Neuron (in vitro differentiated cells): ENCODE data around the gene BRD3OS.

Source experiments
- H2AFZ ChIP-seq: one replicate; pipeline ENCODE4 v1.6.1; 2013; ENCODE audit warnings: low read depth, mild to moderate bottlenecking, inconsistent platforms, low read length, moderate library complexity
- H3K27me3 ChIP-seq: one replicate; pipeline ENCODE4 v1.6.1; 2013; ENCODE audit warnings: low read length; ENCODE audit not compliant: insufficient read depth
- H3K36me3 ChIP-seq: one replicate; pipeline ENCODE4 v1.6.1; 2013; ENCODE audit warnings: low read length; ENCODE audit not compliant: insufficient read depth
- H3K4me1 ChIP-seq: one replicate; pipeline ENCODE4 v1.6.1; 2013; ENCODE audit warnings: low read length; ENCODE audit not compliant: insufficient read depth
- H3K4me3 ChIP-seq: 2 replicates; pipeline ENCODE4 v1.5.1; 2013; ENCODE audit warnings: mild to moderate bottlenecking, low read length, moderate library complexity
- H3K9me3 ChIP-seq: one replicate; pipeline ENCODE4 v1.6.1; 2013; ENCODE audit warnings: low read length

BRD3OS gene

GRCh38 chr9:134057751-134058701 lies 32.7 kb downstream of the BRD3OS start:
- H3K4me1 ChIP-seq, result peaks cover 11% of the 10 kb centered on the region
- H3K27me3 ChIP-seq, result no peaks in the 10 kb centered on the region
- peaks cover 10% of the 10 kb centered on the region for H3K36me3 ChIP-seq
- H3K4me3 ChIP-seq, result no peak overlapping the region
- H3K9me3 ChIP-seq, result no peaks in the 10 kb centered on the region
- H2AFZ ChIP-seq, result no peak overlapping the region

DNA sequence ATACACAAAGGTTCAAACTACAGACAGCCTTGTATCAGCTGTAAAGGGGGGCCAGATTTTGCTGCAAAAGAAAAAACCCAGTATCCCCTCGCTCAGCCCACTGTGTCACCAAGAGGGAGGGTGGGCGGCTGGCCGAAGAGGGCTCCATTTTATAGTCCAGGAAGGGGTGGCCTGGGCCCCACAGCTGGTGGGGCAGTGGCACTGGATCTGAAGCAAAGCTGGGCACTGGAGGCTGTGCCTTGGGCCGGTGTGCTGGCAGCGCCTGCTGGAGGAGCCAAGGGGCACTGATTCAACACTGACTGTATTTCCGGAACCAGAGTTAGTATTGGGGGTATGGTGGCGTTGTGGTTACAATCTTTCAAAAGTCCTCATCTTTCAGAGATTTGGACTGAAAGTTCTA lies 33.4 kb downstream of the BRD3OS start:
- H2AFZ ChIP-seq, result no peak overlapping the region
- H3K27me3 ChIP-seq, result no peaks in the 10 kb centered on the region
- H3K4me1 ChIP-seq, result peaks cover 14% of the 10 kb centered on the region
- peaks cover 9% of the 10 kb centered on the region for H3K36me3 ChIP-seq
- H3K4me3 ChIP-seq, result no peak overlapping the region
- no peaks in the 10 kb centered on the region for H3K9me3 ChIP-seq

DNA sequence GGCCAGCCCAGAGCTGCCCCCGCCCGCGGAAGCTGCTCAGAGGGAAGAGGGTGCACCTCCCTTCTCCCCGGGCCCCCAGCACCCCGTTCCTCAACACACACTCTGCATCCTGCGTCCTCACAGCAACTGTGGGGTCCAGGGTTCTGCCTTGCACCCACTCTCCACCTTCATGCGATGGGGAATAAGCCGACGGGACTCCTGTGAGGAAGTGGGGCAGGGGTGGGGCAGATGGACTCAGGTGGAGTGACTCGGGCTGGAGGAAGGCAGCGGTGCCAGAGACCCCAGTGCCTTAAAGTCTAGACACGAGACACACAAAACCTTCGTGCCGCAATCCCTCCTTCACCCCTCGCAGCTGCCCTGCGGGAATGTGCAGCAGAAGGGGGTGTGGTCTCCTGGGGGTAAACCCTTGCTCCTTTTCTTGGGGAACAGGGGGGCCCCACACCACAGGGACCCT lies 33.9 kb downstream of the BRD3OS start:
- H3K4me1 ChIP-seq, result peaks cover 14% of the 10 kb centered on the region
- no peak overlapping the region for H3K4me3 ChIP-seq

DNA sequence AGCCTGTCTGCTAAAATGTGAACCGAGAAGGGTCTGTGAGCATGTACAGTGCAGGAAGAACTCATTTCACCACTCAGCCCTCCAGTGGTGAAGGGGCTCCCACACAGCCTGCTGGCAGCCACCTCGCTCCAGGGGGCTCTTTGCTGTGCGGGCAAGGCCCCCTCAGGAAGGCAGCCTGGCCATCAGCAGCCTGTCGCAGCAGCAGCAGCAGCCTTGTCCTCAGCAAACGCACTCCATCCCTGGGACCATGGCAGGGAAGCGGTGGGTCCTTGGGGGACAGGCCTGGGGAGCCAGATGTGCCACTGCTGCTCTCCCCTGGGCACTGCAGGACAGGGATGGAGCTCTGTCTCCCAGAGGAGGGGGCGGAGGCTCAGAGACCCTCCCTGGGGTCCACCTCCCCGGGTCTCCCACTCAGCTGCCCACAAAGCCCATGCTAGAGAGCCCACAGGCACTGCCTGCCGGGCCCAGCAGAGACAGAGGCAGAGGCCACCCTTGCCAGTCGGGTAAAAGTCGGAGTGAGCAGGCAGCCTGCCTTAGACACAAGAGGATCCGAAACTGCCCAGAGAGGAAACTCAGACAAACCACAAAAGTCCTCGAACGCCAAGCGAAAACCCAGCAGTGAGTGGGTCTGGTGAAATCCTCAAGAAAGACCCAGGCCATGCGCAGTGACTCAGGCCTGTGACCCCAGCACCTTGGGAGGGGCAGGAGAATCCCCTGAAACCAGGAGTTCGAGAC lies 34.5 kb downstream of the BRD3OS start:
- Histone ChIP-seq H2AFZ (no peak overlapping the region), H3K4me3 (no peak overlapping the region), H3K36me3 (peaks cover 6% of the 10 kb centered on the region), H3K4me1 (peaks cover 14% of the 10 kb centered on the region), H3K27me3 (no peaks in the 10 kb centered on the region), H3K9me3 (no peaks in the 10 kb centered on the region)

More for the DNA sequence above, 33.9 kb downstream of the BRD3OS start:
- H3K9me3 ChIP-seq, result no peaks in the 10 kb centered on the region
- H3K27me3 ChIP-seq, result no peaks in the 10 kb centered on the region
- H3K36me3 ChIP-seq, result peaks cover 6% of the 10 kb centered on the region
- no peak overlapping the region for H2AFZ ChIP-seq

GRCh38 chr9:134060546-134060945 lies 35.3 kb downstream of the BRD3OS start:
- Histone ChIP-seq H2AFZ (no peak overlapping the region), H3K4me3 (no peak overlapping the region), H3K36me3 (peaks cover 6% of the 10 kb centered on the region), H3K4me1 (peaks cover 15% of the 10 kb centered on the region), H3K27me3 (no peaks in the 10 kb centered on the region), H3K9me3 (no peaks in the 10 kb centered on the region)

GRCh38 chr9:134061019-134061687 lies 35.9 kb downstream of the BRD3OS start:
- Histone ChIP-seq H2AFZ (no peak overlapping the region), H3K4me1 (peaks cover 21% of the 10 kb centered on the region), H3K36me3 (peaks cover 6% of the 10 kb centered on the region), H3K4me3 (no peak overlapping the region), H3K9me3 (no peaks in the 10 kb centered on the region), H3K27me3 (no peaks in the 10 kb centered on the region)

DNA sequence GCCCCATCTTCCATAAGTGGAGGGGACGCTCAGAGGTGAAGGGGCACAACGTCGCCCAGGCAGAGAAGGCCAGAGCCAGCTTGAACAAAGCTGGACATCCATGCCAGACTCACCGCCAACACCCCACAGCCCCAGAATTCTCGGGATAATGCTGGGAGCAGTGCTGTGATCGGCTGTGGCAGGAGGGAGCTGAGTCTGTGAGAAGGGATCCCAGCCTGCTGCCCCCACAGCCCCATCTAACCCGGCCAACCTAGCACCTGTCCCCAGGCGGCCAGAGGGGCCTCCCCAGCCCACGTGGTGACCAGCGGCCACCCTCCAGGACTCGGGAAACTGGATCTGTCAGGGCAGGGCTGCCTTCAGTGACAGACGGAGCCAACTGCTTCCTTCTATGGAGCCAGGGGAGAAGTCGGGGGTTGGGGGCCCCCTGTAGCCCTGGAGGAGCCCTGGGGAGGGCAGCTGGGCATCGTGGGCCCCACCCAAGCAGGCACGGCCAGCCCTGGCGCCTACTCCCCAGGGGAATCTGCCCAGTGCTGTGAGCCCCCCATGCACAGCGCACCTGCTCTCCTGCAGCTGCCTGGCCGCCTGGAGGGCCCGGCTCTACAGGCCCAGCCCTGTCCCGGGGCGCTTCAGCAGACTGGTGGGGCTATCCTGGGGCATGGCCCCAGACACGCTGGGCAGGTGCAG lies 36.5 kb downstream of the BRD3OS start:
- Histone ChIP-seq H3K27me3 (no peaks in the 10 kb centered on the region), H3K4me3 (no peak overlapping the region), H2AFZ (no peak overlapping the region), H3K36me3 (peaks cover 6% of the 10 kb centered on the region), H3K9me3 (no peaks in the 10 kb centered on the region), H3K4me1 (peaks cover 25% of the 10 kb centered on the region)

DNA sequence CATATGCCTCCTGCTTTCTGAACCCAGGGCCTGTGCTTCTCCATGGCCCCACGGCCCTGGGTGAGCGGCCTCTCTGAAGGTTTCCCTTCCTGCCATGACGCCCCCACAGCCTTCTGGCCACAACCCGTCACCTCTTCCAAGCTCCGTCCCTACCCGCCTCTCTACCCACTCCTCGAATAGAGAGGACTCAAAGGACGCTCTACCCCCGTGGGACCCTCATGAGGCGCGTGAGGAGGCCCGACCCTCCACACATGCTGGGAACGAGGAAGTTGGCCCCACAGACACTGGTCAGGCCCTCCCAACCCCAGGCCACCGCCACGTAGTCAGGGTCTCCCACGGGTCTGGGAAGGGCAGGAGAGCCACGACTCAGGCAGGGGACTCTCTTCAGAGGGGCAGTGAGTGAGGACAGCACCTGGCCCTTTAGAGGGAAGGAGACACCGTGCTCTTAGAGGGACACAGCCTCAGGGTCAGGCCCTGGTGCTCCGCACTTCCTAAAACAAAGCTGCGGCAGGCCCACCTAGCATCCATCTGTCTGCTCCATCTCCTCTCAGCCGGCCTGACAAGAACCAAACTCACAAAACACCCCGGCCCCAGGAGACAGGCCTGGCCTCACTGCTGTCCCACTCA lies 37.3 kb downstream of the BRD3OS start:
- H3K36me3 ChIP-seq, result peaks cover 2% of the 10 kb centered on the region
- no peaks in the 10 kb centered on the region for H3K27me3 ChIP-seq
- H3K4me3 ChIP-seq, result no peak overlapping the region
- H3K9me3 ChIP-seq, result no peaks in the 10 kb centered on the region
- H2AFZ ChIP-seq, result no peak overlapping the region
- H3K4me1 ChIP-seq, result peaks cover 24% of the 10 kb centered on the region

- no peaks in the 10 kb centered on the region for H3K27me3 ChIP-seq
Measured at GRCh38 chr9:134063088-134063570, 37.8 kb downstream of the BRD3OS start.

DNA sequence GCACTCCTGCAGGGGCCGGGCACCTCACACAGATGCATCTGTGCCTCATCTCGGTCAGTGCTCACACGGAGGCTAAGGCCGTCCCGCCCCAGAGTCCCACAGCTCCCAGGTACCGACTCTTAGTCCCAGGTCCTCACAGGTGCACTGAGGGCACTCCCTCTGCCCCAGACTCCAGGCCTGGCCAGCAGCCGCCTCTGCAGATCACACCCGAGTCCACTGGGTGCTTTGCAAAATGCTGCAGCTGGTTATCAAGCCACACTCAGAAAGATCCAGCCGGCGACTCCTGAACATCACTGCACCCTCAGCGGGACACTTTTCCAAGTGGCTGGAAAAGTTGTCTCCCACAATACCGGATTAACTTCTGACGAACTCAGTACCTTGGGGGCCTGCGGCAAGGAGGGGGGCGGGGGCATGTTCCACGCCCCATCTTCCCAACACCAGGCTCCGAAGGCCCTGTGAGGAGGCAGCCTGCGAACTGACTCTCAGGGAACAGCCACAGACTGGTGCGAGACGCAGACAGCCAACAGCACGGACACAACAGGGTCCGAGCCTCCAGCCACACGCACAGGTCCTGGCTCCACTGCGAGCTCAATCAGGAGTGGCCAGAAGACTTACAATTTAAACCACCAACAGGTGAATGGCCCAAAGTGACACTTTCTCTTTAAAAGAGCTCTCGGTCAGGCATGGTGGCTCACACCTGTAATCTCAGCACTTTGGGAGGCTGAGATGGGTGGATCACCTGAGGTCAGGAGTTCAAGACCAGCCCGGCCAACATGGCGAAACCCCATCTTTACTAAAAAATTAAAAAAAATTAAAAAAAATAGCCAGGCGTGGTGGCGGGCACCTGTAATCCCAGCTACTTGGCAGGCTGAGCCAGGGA lies 38.5 kb downstream of the BRD3OS start:
- no peak overlapping the region for H3K4me3 ChIP-seq

More at GRCh38 chr9:134063088-134063570, 37.8 kb downstream of the BRD3OS start:
- Histone ChIP-seq H2AFZ (no peak overlapping the region), H3K4me3 (no peak overlapping the region), H3K36me3 (peaks cover 2% of the 10 kb centered on the region), H3K9me3 (no peaks in the 10 kb centered on the region), H3K4me1 (peaks cover 20% of the 10 kb centered on the region)

DNA sequence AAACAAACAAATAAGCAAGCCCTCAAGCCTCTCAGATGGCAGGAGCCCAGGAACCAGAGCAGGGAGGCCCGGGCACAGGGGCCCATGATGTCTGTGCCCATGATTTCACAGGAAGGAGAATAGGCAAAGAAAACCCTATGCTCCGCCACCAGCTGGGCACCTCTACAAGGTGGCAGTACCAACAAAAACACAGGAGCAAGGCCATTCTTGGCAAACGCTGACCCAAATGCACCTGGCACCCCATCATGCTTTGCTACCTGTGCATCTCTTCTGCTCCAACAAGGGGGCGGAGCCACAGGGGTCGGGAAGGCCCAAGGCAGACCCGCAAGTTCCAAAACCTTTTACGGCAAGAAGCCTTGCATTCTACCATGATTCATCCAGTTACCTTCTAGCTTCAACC lies 39.4 kb downstream of the BRD3OS start:
- H3K4me3 ChIP-seq, result no peak overlapping the region
- H3K27me3 ChIP-seq, result no peaks in the 10 kb centered on the region
- H3K9me3 ChIP-seq, result no peaks in the 10 kb centered on the region
- H3K36me3 ChIP-seq, result peaks cover 2% of the 10 kb centered on the region
- H3K4me1 ChIP-seq, result peaks cover 17% of the 10 kb centered on the region
- H2AFZ ChIP-seq, result no peak overlapping the region

More for the DNA sequence above, 38.5 kb downstream of the BRD3OS start:
- peaks cover 17% of the 10 kb centered on the region for H3K4me1 ChIP-seq
- no peaks in the 10 kb centered on the region for H3K27me3 ChIP-seq
- H3K9me3 ChIP-seq, result no peaks in the 10 kb centered on the region
- peaks cover 2% of the 10 kb centered on the region for H3K36me3 ChIP-seq
- no peak overlapping the region for H2AFZ ChIP-seq
